Body of pancreas (tissue), 4 donors: ENCODE results near the gene DGKI. TPM values are rescaled to one million over a fixed set of nuclear protein-coding genes. Genes with fewer than 3 reads are reported as not detected.

Source experiments
- ATAC-seq: fragments of 150-250 bp; one replicate; pipeline ENCODE4 v1.9.1; 2016
- DNase-seq, 4 donors: peaks; one replicate each; pipeline ENCODE4 v3.0.0-alpha.2; 2019
- H3K27ac ChIP-seq, 4 donors: fragments of 200-600 bp; sonication (generic); 1 replicate in 3 of 4; 2 replicates in 1 of 4; pipeline versions ENCODE4 v1.5.1 to v1.6.1; 2016 to 2019; ENCODE audit warnings: mild to moderate bottlenecking in 1 of 4, mixed read lengths in 1 of 4, moderate library complexity in 1 of 4
- H3K27me3 ChIP-seq, 2 donors: fragments of 200-600 bp; sonication (generic); one replicate each; pipeline ENCODE4 v1.6.0; 2016; ENCODE audit warnings: mild to moderate bottlenecking in 1 of 2
- H3K36me3 ChIP-seq, 2 donors: fragments of 200-600 bp; sonication (generic); replicated peaks in 1 of 2; 2 replicates each; pipeline ENCODE4 v1.5.1; 2016; ENCODE audit warnings: low read depth in 2 of 2; ENCODE audit not compliant: insufficient read depth in 1 of 2
- H3K4me1 ChIP-seq: fragments of 200-600 bp; sonication (generic); one replicate; pipeline ENCODE4 v1.6.0; 2016
- H3K4me3 ChIP-seq, 2 donors: fragments of 200-600 bp; sonication (generic); 1 replicate in 1 of 2; 2 replicates in 1 of 2; pipeline ENCODE4 v1.5.1; 2016 to 2019
- H3K9me3 ChIP-seq, 3 donors: fragments of 200-600 bp; sonication (generic); 1 replicate in 2 of 3; 2 replicates in 1 of 3; pipeline ENCODE4 v1.5.1; 2016
- POLR2A ChIP-seq, 3 donors: fragments of 450-650 bp; IDR thresholded peaks; one replicate each; pipeline ENCODE4 v1.6.1; 2016; ENCODE audit warnings: antibody characterized with exemption in 3 of 3, mild to moderate bottlenecking in 2 of 3
- WGBS, 2 donors: methylation state at CpG; one replicate each; pipeline ENCODE4 v1.1.5; 2017; 5-methylcytosine and 5-hydroxymethylcytosine counted together
- intact Hi-C: fragments of 100-400 bp; cut with DNase I; formaldehyde crosslinking; loops from one replicate; pipeline ENCODE4 v1.15.1; 2023
- total RNA-seq, 2 donors: library from RNA; depleted of rRNA; stranded (reverse); fragments of >200 nt; gene quantifications; one replicate each; pipeline ENCODE4 v1.1.0, GENCODE V29; 2016
- TF ChIP-seq, protein P1 (sequence below), 7 experiments: fragments of 450-650 bp in 4 of 7; fragments of 200-600 bp in 3 of 7; sonication (generic) in 3 of 7; IDR thresholded peaks; one replicate each; pipeline ENCODE4 v1.5.1; 2016 to 2019; ENCODE audit warnings: antibody characterized with exemption in 7 of 7

The DGKI gene
- total RNA-seq, 2 donors from 2014 or later = 2.6 TPM; not detected in 1

DNA sequence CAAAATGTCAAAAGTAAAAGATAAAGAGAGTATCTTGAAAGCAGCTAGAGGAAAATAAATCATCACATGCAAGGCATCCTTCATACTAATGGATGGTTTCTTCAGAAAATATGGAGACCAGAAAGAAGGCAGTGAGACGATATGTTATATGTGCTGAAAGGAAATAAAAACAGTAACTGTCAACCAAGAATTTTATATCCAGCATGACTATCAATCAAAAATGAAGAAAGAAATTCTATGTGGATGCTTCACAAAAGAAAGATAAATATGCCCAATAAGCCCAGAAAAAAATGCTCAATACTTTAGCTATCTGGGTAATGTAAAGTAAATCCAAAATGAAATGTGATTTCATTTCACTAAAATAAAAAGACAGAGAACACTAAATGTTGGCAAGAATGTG, 142.1 kb downstream of the DGKI start:
- WGBS, 2 donors = 79 to 94% methylated on average over 1 of the region's 1 CpG
- intact Hi-C loops = no loop called here
- Histone ChIP-seq H3K27me3 (no peaks in the 10 kb centered on the region), H3K27ac (no peak overlapping the region), H3K36me3 (no peaks in the 10 kb centered on the region), H3K4me1 (no peaks in the 10 kb centered on the region), H3K9me3 (no peaks in the 10 kb centered on the region), H3K4me3 (no peak overlapping the region)
- no peak for TF ChIP-seq POLR2A (IDR thresholded peaks at IDR 0.05)
- TF ChIP-seq, protein P1, sequence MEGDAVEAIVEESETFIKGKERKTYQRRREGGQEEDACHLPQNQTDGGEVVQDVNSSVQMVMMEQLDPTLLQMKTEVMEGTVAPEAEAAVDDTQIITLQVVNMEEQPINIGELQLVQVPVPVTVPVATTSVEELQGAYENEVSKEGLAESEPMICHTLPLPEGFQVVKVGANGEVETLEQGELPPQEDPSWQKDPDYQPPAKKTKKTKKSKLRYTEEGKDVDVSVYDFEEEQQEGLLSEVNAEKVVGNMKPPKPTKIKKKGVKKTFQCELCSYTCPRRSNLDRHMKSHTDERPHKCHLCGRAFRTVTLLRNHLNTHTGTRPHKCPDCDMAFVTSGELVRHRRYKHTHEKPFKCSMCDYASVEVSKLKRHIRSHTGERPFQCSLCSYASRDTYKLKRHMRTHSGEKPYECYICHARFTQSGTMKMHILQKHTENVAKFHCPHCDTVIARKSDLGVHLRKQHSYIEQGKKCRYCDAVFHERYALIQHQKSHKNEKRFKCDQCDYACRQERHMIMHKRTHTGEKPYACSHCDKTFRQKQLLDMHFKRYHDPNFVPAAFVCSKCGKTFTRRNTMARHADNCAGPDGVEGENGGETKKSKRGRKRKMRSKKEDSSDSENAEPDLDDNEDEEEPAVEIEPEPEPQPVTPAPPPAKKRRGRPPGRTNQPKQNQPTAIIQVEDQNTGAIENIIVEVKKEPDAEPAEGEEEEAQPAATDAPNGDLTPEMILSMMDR (IDR thresholded peaks at IDR 0.05) = no peak
- DNase-seq (no peak), ATAC-seq (no peak)

DNA sequence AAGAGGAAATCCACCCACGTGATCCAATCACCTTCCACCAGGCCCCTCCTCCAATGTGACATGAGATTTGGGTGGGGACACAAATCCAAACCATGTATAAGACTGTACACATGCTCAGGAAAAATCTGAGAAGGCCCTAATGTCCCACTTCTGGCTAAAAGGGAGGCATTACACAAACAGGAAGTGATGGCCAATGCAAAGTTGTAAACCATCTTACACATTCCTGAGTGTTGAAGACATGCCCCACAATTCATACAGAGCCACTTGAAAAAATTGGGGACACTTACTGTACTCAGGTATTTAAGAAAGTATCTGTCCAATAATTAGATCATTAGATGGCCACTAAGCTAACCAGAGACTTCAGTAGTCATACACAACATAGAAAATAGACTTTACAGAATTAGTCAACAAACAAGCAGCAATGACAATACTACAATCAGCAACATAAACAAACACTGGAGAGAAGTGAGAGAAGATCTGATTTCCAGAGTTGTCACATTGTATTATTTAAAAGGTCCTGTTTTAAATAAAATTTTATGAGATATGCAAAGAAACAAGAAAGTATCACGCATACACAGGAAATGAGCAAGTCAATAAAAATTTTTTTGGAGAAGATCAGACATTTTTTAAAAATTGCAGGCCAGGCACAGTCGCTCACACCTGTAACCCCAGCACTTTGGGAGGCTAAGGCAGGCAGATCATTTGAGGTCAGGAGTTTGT, 143.3 kb downstream of the DGKI start:
- no peaks in the 10 kb centered on the region for H3K36me3 ChIP-seq
- no peak overlapping the region for H3K4me3 ChIP-seq
- no peaks in the 10 kb centered on the region for H3K4me1 ChIP-seq
- no peak overlapping the region for H3K27ac ChIP-seq
- TF ChIP-seq POLR2A (IDR thresholded peaks at IDR 0.05) = no peak
- TF ChIP-seq, protein P1 (IDR thresholded peaks at IDR 0.05) = no peak
- no peaks in the 10 kb centered on the region for H3K9me3 ChIP-seq
- no peaks in the 10 kb centered on the region for H3K27me3 ChIP-seq
- WGBS, 2 donors = 75 to 76% methylated on average over 3 of the region's 3 CpGs
- DNase-seq = no peak
- intact Hi-C loops = no loop called here
- no peak for ATAC-seq

DNA sequence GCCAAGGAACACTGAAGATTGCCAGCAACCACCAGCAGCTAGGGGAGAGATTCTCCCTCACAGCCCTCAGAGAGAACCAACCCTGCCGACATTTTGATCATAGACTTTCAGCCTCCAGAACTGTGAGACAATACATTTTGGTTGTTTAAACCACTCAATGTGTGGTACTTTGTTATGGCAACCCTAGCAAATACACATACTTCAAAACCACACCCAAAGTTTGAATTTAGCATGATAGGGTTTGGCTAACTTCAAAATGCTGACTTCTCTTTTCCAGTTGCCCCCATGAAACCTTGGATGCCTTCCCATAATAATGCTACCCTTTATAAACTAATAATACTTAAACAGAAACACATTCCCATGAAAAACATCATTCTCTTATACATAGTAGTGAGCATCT, 149.8 kb downstream of the DGKI start:
- H3K4me1 ChIP-seq = peaks cover 4% of the 10 kb centered on the region
- no peaks in the 10 kb centered on the region for H3K36me3 ChIP-seq
- no peak for DNase-seq
- no peaks in the 10 kb centered on the region for H3K9me3 ChIP-seq
- 88 to 100% methylated on average over 1 of the region's 1 CpG for WGBS, 2 donors
- H3K27me3 ChIP-seq = no peaks in the 10 kb centered on the region
- H3K4me3 ChIP-seq = no peak overlapping the region
- intact Hi-C loops = no loop called here
- no peak overlapping the region for H3K27ac ChIP-seq
- ATAC-seq = no peak
- no peak for TF ChIP-seq POLR2A (IDR thresholded peaks at IDR 0.05)
- TF ChIP-seq, protein P1 (IDR thresholded peaks at IDR 0.05) = no peak

DNA sequence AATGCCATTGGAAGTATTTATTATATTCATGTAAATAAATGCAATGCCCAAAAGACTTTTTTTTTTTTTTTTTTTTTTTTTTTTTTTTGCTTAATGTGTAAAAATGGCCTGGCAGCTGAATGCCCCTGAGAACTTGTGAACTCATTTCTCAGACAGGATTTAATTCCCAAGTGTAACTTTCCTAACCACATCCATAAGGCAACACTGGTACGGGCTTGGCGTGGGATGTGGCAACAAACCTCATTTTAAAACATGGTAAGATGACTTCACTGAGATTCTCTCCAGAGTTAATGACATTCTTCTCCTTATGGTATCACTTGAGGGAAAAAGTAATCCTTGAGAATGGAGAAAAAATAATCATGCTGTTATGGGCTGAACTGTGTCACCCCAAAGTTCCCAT, 150.4 kb downstream of the DGKI start:
- H3K9me3 ChIP-seq = no peaks in the 10 kb centered on the region
- no peaks in the 10 kb centered on the region for H3K36me3 ChIP-seq
- DNase-seq = no peak
- intact Hi-C loops = no loop called here
- H3K27me3 ChIP-seq = no peaks in the 10 kb centered on the region
- no peak for ATAC-seq
- H3K27ac ChIP-seq = no peak overlapping the region
- H3K4me1 ChIP-seq = peaks cover 4% of the 10 kb centered on the region
- no peak overlapping the region for H3K4me3 ChIP-seq
- TF ChIP-seq, protein P1 (IDR thresholded peaks at IDR 0.05) = no peak
- no peak for TF ChIP-seq POLR2A (IDR thresholded peaks at IDR 0.05)
- WGBS, 2 donors = 81 to 85% methylated on average over 2 of the region's 2 CpGs

DNA sequence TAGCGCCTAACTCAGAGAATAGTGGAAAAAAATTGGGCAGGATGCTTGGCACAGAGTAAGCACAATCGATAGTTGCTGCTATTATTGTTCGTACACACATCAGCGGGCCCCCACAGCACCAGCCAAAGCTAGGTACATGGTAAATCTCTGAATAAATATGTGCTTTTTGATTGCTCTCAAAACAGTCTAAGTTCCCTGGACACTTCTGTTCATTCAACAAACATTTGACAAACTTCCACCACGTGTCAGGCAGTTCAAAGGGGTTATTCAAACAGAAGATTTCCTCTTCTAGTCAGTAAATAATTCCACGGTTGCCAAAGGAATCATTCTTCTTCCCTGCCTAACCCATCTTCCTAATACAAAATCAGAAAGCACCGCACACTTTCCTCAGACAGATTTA, 150.8 kb downstream of the DGKI start:
- no peak for DNase-seq
- no peaks in the 10 kb centered on the region for H3K9me3 ChIP-seq
- H3K27me3 ChIP-seq = no peaks in the 10 kb centered on the region
- ATAC-seq = no peak
- 16 to 20% methylated on average over 7 of the region's 7 CpGs for WGBS, 2 donors
- no peak overlapping the region for H3K27ac ChIP-seq
- no peak overlapping the region for H3K4me3 ChIP-seq
- H3K36me3 ChIP-seq = no peaks in the 10 kb centered on the region
- TF ChIP-seq, protein P1 (IDR thresholded peaks at IDR 0.05) = no peak
- TF ChIP-seq POLR2A (IDR thresholded peaks at IDR 0.05) = no peak
- intact Hi-C loops = no loop called here
- H3K4me1 ChIP-seq = peaks cover 4% of the 10 kb centered on the region
